Fibroblast of villous mesenchyme (primary cell): Measurements from ENCODE around the gene MAOA. TPM values are rescaled to one million over a fixed set of nuclear protein-coding genes. Genes with fewer than 3 reads are reported as not detected.

ENCODE experiments used
- DNase-seq: peaks from one replicate; pipeline ENCODE4 v3.0.0-alpha.2; 2010; ENCODE audit warnings: low read depth
- H3K4me3 ChIP-seq: 2 replicates; pipeline ENCODE4 v1.5.1; 2011; ENCODE audit warnings: low read depth, mild to moderate bottlenecking, low read length
- CTCF ChIP-seq: IDR thresholded peaks from 2 replicates; pipeline ENCODE4 v1.5.1; 2012; ENCODE audit warnings: low read depth, mild to moderate bottlenecking, low read length; ENCODE audit not compliant: insufficient read depth
- total RNA-seq: library from RNA; depleted of rRNA; stranded (reverse); fragments of >200 nt; gene quantifications from 2 replicates; pipeline ENCODE4 v1.2.3, GENCODE V29; 2012

The MAOA gene
- total RNA-seq, 1 donor = 7.8 TPM

GRCh38 chrX:43747476-43747875 is 91.4 kb downstream of the MAOA start:
- no peak for TF ChIP-seq CTCF
- no peak for DNase-seq

GRCh38 chrX:43750248-43750676 is 94.2 kb downstream of the MAOA start:
- no peak overlapping the region for H3K4me3 ChIP-seq
- TF ChIP-seq CTCF = peak; percentile 49
- DNase-seq = peak; percentile 68

More at GRCh38 chrX:43747476-43747875, 91.4 kb downstream of the MAOA start:
- no peak overlapping the region for H3K4me3 ChIP-seq

DNA sequence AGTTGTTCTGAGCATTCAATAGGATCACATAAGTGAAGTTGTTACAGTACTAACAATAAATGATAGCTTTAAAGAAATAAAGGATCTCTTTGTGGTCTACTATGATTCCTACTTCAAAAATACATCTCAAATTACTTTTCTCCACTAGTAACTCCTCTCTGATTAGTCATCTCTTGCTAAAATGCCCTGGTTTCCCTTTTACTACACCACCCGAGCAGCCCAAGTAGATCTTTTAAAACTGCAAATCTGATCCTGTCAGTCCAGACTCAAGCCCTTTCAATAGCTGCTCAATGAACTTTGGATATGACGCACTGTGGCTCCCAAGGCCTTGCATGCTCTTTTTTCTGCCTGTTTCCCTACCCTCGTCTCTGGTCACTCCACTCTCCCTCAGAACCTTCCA is 97.5 kb downstream of the MAOA start:
- no peak for TF ChIP-seq CTCF
- DNase-seq = no peak
- no peak overlapping the region for H3K4me3 ChIP-seq

DNA sequence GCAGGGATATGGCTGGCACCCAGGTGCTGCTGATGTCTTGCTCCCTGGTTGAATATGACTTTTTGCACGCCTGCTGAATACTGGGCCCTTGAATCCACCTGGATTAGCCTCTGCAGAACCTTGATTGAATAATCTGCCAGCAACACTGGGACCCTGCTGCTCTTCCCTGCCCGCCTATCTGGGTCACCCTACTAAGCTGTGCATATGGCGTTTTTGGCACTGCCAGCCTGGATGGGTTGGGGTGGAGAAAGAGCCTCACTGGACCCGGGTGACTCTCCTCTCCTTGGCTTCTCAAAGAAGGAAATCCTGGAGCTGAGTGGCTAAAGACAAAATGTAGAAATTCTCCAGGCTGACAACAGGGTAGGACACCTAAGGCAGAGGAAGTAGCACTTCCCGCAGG is 100.0 kb downstream of the MAOA start:
- TF ChIP-seq CTCF = no peak
- DNase-seq = no peak
- H3K4me3 ChIP-seq = no peak overlapping the region

DNA sequence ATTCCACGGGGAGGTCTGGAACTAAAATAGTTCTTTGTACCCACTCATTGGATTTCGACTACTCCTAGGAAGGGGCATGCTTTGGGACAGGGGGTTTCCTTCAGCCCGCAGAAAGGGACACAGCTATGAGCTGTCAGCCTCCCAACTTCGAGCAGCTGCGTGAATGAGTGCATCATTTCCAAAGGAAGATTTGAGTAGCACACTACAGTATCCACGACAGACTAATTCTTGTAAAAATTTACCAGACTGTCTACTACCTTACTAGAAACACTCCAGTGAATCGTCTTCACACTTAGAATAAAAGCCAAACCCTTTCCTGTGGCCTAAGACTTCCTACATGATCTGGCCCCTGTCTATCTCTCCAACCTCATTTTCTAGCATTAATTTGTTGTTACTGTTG is 101.9 kb downstream of the MAOA start:
- no peak for DNase-seq
- no peak overlapping the region for H3K4me3 ChIP-seq
- TF ChIP-seq CTCF = no peak

- no peak overlapping the region for H3K4me3 ChIP-seq
- TF ChIP-seq CTCF = no peak
- DNase-seq = no peak
Observed at GRCh38 chrX:43785930-43786591, 130.0 kb downstream of the MAOA start.

Other genes with a start within 250 kb of the MAOA start
- gene MAOB, start 226.2 kb downstream of the MAOA start, total RNA-seq = under 0.01 and 0.43 TPM in 2 replicates